Measurements from ENCODE around the gene XPO6. TPM values are rescaled to one million over a fixed set of nuclear protein-coding genes. Genes with fewer than 3 reads are reported as not detected.
"Not testable (repeated sequence)": the region's sequence is repeated elsewhere in the genome, so short reads cannot be mapped to it uniquely, and the experiment has no call there.

XPO6 gene
- total RNA-seq, 1 donor from 2014 or later: 115 TPM

DNA sequence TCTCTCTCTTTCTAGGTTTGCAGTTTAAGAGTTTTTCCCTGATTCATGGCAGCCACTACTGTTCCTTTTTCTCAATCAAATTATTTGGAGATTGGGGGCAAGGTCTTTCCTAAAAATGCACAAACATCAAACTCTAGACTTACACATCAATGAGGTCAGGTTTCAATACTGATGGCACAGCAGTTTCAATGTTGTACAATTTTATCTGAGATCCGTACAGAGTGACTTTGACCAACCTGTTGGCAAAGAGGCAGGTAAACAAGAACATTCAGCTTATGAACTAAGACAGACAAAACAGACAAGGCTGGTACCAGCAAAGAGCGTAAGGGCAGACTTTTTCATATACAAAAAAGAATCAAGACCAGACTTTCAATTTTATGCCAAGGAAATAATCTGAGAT lies 90.2 kb downstream of the XPO6 start:
- Mint-ChIP-seq H3K9me3 (no peaks in the 10 kb centered on the region), H3K4me3 (no peak overlapping the region), H3K4me1 (no peaks in the 10 kb centered on the region), H3K27me3 (ENCODE audit: low read depth) (no peaks in the 10 kb centered on the region), H3K36me3 (peaks cover 51% of the 10 kb centered on the region), H3K27ac (no peak overlapping the region)
- DNase-seq (ENCODE audit: low spot score in 2 of 2, unreplicated experiment in 2 of 2): no peak
- TF ChIP-seq, protein P1, sequence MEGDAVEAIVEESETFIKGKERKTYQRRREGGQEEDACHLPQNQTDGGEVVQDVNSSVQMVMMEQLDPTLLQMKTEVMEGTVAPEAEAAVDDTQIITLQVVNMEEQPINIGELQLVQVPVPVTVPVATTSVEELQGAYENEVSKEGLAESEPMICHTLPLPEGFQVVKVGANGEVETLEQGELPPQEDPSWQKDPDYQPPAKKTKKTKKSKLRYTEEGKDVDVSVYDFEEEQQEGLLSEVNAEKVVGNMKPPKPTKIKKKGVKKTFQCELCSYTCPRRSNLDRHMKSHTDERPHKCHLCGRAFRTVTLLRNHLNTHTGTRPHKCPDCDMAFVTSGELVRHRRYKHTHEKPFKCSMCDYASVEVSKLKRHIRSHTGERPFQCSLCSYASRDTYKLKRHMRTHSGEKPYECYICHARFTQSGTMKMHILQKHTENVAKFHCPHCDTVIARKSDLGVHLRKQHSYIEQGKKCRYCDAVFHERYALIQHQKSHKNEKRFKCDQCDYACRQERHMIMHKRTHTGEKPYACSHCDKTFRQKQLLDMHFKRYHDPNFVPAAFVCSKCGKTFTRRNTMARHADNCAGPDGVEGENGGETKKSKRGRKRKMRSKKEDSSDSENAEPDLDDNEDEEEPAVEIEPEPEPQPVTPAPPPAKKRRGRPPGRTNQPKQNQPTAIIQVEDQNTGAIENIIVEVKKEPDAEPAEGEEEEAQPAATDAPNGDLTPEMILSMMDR (IDR thresholded peaks at IDR 0.05; ENCODE audit: unreplicated experiment): no peak

DNA sequence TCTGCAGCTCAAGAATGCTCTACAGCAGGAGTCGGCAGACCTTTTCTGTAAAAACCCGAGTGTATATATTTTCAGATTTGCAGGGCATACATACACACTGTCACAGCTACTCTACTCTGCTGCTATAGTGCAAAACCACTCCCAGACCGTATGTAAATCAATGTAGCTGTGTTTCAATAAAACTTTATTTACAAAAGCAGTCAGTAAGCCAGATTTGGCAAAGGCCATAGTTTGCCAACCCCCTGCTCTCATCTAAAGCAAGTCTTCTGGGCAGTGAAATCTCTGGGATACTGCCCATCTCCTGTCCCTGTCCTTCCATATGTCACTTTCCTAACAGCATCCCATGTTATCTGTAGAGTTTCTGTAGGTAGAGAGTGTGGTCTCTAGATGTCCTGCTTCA lies 91.0 kb downstream of the XPO6 start:
- H3K4me1 Mint-ChIP-seq: no peaks in the 10 kb centered on the region
- TF ChIP-seq, protein P1 (IDR thresholded peaks at IDR 0.05; ENCODE audit: unreplicated experiment): no peak
- H3K9me3 Mint-ChIP-seq: no peaks in the 10 kb centered on the region
- no peak overlapping the region for H3K4me3 Mint-ChIP-seq
- H3K27ac Mint-ChIP-seq: no peak overlapping the region
- DNase-seq (ENCODE audit: low spot score in 2 of 2, unreplicated experiment in 2 of 2): no peak
- H3K36me3 Mint-ChIP-seq: peaks cover 52% of the 10 kb centered on the region
- no peaks in the 10 kb centered on the region for H3K27me3 Mint-ChIP-seq (ENCODE audit: low read depth)

DNA sequence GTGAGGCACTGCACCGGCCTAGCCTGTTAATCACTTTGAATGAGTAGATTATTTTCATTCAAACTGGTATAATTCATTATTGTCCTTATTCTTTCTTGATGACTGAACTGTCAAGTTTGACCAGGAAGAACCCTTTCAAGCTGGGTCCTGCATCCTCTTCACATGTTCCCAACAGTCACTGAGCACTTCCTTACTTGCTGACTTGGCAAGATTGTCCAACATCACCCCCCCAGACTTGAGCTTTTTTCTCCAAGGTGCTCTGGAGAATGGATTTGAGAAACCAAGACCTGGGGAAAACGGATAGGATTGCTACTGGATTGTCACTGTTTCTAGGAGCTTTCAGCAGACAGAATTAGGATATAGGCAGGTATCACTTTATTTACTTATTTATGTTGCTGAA lies 93.1 kb downstream of the XPO6 start:
- Mint-ChIP-seq H3K27ac (no peak overlapping the region), H3K9me3 (no peaks in the 10 kb centered on the region), H3K27me3 (ENCODE audit: low read depth) (no peaks in the 10 kb centered on the region), H3K4me3 (no peak overlapping the region), H3K4me1 (no peaks in the 10 kb centered on the region), H3K36me3 (peaks cover 49% of the 10 kb centered on the region)
- TF ChIP-seq, protein P1 (IDR thresholded peaks at IDR 0.05; ENCODE audit: unreplicated experiment): no peak
- DNase-seq (ENCODE audit: low spot score in 2 of 2, unreplicated experiment in 2 of 2): no peak

DNA sequence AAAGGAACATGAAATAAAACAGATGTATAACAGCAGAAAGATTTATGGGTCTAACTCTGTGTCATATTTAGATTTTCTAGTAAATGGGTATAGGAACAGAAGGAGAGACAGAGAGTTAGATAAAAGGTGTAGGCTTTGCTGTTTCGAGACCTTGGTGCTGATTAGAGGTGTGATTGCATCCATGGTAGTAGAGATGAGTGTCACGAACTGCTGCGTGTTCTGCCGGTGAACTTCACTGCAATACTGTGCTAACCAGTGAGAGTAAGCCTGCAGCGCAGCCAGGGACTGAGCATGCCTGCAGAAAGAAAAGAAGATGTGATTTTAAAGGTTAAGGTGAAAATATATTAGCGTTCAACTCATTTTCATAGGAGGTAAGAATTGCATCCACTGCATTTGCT lies 94.6 kb downstream of the XPO6 start:
- H3K4me1 Mint-ChIP-seq: no peaks in the 10 kb centered on the region
- no peaks in the 10 kb centered on the region for H3K9me3 Mint-ChIP-seq
- H3K4me3 Mint-ChIP-seq: no peak overlapping the region
- no peak for DNase-seq (ENCODE audit: low spot score in 2 of 2, unreplicated experiment in 2 of 2)
- no peaks in the 10 kb centered on the region for H3K27me3 Mint-ChIP-seq (ENCODE audit: low read depth)
- peaks cover 52% of the 10 kb centered on the region for H3K36me3 Mint-ChIP-seq
- TF ChIP-seq, protein P1 (IDR thresholded peaks at IDR 0.05; ENCODE audit: unreplicated experiment): no peak
- H3K27ac Mint-ChIP-seq: no peak overlapping the region

DNA sequence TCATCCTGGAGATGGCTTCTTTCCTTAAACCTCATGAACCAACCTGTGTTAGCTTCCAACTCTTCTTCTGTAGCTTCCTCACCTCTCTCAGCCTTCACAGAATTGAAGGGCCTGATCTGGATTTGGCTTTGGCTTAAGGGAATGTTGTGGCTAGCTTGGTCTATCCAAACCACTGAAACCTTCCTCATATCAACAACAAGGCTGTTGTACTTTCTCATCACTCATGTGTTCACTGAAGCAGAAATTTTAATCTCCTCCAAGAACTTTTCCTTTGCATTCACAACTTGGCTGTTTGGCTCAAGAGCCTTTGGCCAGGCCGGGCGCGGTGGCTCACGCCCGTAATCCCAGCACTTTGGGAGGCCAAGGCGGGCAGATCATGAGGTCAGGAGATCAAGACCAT lies 95.9 kb downstream of the XPO6 start:
- H3K36me3 Mint-ChIP-seq: peaks cover 47% of the 10 kb centered on the region
- H3K27me3 Mint-ChIP-seq (ENCODE audit: low read depth); DNase-seq (ENCODE audit: low spot score in 2 of 2, unreplicated experiment in 2 of 2); H3K4me1 Mint-ChIP-seq; H3K27ac Mint-ChIP-seq; H3K9me3 Mint-ChIP-seq; H3K4me3 Mint-ChIP-seq: not testable (repeated sequence)

DNA sequence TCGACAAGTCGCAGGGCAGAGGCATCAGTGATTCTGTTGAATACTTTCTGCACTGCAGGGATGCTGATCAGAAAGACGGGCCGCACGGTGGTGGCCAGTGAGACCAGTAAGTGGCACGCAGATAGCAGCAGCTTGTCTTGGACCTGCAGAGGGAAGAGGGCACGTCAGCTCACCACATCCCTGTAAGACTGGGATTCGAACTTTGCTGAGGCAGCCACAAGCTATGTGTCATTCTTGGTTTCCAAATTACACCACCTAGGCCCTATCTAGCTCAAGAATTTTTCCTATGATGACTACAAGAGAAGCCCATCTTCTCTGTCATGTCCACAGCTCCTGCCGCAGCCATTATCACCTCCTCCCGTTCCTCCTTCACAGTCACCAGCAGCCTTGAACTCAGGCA lies 98.9 kb downstream of the XPO6 start:
- Mint-ChIP-seq H3K36me3 (peaks cover 42% of the 10 kb centered on the region), H3K4me3 (no peak overlapping the region), H3K4me1 (peaks cover 1% of the 10 kb centered on the region), H3K9me3 (no peaks in the 10 kb centered on the region), H3K27me3 (ENCODE audit: low read depth) (no peaks in the 10 kb centered on the region), H3K27ac (no peak overlapping the region)
- TF ChIP-seq, protein P1 (IDR thresholded peaks at IDR 0.05; ENCODE audit: unreplicated experiment): no peak
- no peak for DNase-seq (ENCODE audit: low spot score in 2 of 2, unreplicated experiment in 2 of 2)

Measured in mesothelial cell of epicardium (in vitro differentiated cells).